COLO829 (cell line): ENCODE data around the gene STH.

Source experiments
- DNase-seq: peaks from one replicate; pipeline ENCODE4 v3.0.0; 2012; ENCODE audit warnings: low spot score

The STH gene

GRCh38 chr17:46027048-46027975, 28.3 kb downstream of the STH start:
- DNase-seq = no peak

- DNase-seq = no peak
Observed at GRCh38 chr17:46027976-46028325, 28.9 kb downstream of the STH start.

GRCh38 chr17:46028374-46028773, 29.3 kb downstream of the STH start:
- DNase-seq = no peak

GRCh38 chr17:46028981-46029565, 30.0 kb downstream of the STH start:
- no peak for DNase-seq

- DNase-seq = no peak
Observed at GRCh38 chr17:46029627-46030026, 30.6 kb downstream of the STH start.

- DNase-seq = no peak
Observed at GRCh38 chr17:46030752-46031151, 31.7 kb downstream of the STH start.

GRCh38 chr17:46031440-46031839, 32.4 kb downstream of the STH start:
- DNase-seq = no peak

GRCh38 chr17:46031920-46032319, 32.9 kb downstream of the STH start:
- DNase-seq = no peak

- no peak for DNase-seq
Observed at GRCh38 chr17:46032909-46033308, 33.9 kb downstream of the STH start.

- DNase-seq = no peak
Observed at GRCh38 chr17:46033392-46033791, 34.3 kb downstream of the STH start.

- DNase-seq = no peak
Observed at GRCh38 chr17:46035112-46035818, 36.2 kb downstream of the STH start.

GRCh38 chr17:46036491-46036890, 37.4 kb downstream of the STH start:
- no peak for DNase-seq

GRCh38 chr17:46037722-46038255, 38.7 kb downstream of the STH start:
- no peak for DNase-seq

- no peak for DNase-seq
Observed at GRCh38 chr17:46038414-46038813, 39.4 kb downstream of the STH start.

- no peak for DNase-seq
Observed at GRCh38 chr17:46038937-46039336, 39.9 kb downstream of the STH start.

GRCh38 chr17:46039592-46040186, 40.6 kb downstream of the STH start:
- no peak for DNase-seq

- no peak for DNase-seq
Observed at GRCh38 chr17:46042246-46042645, 43.2 kb downstream of the STH start.

GRCh38 chr17:46042925-46043324, 43.9 kb downstream of the STH start:
- DNase-seq = no peak

- DNase-seq = no peak
Observed at GRCh38 chr17:46043606-46044005, 44.6 kb downstream of the STH start.

- peak; percentile 63 for DNase-seq
Observed at GRCh38 chr17:46044286-46044928, 45.4 kb downstream of the STH start.

GRCh38 chr17:46044989-46045388, 45.9 kb downstream of the STH start:
- DNase-seq = peak; percentile 51

- DNase-seq = peak; percentile 81
Observed at GRCh38 chr17:46045639-46046038, 46.6 kb downstream of the STH start.
